T-helper 2 cell treated with Interferon-gamma antibody and Interleukin-4, amounts not matched to agents 5 μg/mL and 100 μg/mL, for 36 hours (primary cell): ENCODE results near the gene VAV2.

Source experiments
- DNase-seq: peaks from one replicate; pipeline ENCODE4 v3.0.0; 2021; ENCODE audit warnings: low spot score
- H3K27ac Mint-ChIP-seq: one replicate; pipeline ENCODE4 v1.8.0; 2021; ENCODE audit warnings: mild to moderate bottlenecking, mixed read lengths
- H3K27me3 Mint-ChIP-seq: one replicate; pipeline ENCODE4 v1.8.0; 2021; ENCODE audit warnings: low read depth, mixed read lengths
- H3K36me3 Mint-ChIP-seq: one replicate; pipeline ENCODE4 v1.8.0; 2021; ENCODE audit warnings: low read depth, mixed read lengths
- H3K4me1 Mint-ChIP-seq: one replicate; pipeline ENCODE4 v1.8.0; 2021; ENCODE audit warnings: low read depth, mixed read lengths
- H3K4me3 Mint-ChIP-seq: one replicate; pipeline ENCODE4 v1.8.0; 2022; ENCODE audit warnings: mild to moderate bottlenecking, moderate library complexity, mixed read lengths
- H3K9me3 Mint-ChIP-seq: one replicate; pipeline ENCODE4 v1.8.0; 2021; ENCODE audit warnings: mixed read lengths

The VAV2 gene

DNA sequence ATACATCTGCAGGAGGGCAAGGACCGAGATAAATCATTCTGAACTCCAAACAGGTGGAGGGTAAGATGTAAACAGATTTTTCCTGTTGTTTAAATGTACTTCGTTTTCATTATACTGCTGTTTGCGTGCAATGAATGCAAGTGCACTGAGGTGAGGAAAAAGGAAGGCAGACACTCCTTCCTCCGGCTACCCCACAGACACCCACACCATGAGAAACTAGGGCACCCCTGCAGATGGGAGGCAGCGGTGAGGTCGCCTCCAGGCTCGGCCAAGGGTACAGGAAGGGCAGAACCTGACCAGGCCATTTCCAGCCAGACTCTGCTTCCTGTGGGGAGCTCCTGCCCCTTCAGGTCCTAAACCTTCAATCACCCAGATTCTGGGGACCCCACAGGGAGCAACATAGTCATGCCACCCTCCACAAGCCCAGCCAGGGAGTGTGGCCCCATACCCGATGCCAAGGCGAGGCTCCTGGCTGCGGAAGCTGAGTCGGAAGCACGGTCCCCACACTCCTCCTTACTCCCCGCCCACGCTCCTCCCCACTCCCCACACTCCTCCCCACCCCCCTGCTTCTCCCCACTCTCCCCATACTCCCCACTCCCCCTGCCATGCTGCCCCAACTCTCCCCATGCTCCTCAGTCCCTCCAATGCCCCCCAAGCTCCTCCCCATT is 37.1 kb downstream of the VAV2 start:
- H3K27ac Mint-ChIP-seq: no peak overlapping the region
- no peak for DNase-seq
- no peaks in the 10 kb centered on the region for H3K9me3 Mint-ChIP-seq
- H3K27me3 Mint-ChIP-seq: no peaks in the 10 kb centered on the region
- H3K4me3 Mint-ChIP-seq: peak overlapping the region; percentile 18
- H3K4me1 Mint-ChIP-seq: peaks cover 3% of the 10 kb centered on the region
- H3K36me3 Mint-ChIP-seq: no peaks in the 10 kb centered on the region

DNA sequence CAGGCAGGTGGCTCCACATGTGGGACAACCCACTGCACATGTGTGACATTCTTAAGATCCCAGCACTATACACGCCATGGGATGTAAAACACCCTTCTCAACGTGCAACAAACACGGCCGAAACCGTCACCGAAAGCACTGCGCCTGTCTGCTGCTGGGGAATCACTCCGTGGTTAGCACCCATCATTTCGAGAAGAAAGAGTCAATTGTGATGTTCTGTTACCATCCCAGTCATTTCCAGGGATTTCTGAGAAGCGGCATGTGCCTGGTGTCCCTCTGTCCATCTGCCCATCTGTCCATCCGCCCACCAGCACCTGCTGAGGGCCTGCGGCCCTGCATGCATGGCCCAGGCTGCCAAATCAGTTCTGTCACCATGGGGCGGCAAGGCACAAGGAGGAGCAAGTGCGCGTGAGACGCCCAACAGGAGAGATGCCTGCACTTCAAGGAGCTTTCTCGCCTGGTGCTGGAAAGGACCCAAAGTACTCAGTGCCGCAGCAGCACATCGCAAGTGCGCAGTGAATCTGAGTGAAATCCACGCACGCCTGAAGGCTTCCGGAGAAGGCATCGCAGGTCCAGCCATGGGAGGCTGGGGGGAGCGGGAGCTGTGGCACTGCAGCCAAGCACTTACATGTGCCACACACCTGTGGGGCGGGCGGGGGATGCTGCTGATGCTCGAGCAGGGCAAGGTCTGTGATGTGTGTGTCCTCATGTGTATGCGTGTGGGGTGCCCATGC is 38.0 kb downstream of the VAV2 start:
- Mint-ChIP-seq H3K27me3 (no peaks in the 10 kb centered on the region), H3K9me3 (no peaks in the 10 kb centered on the region), H3K27ac (no peak overlapping the region), H3K4me1 (peaks cover 3% of the 10 kb centered on the region), H3K4me3 (no peak overlapping the region), H3K36me3 (no peaks in the 10 kb centered on the region)
- DNase-seq: no peak

DNA sequence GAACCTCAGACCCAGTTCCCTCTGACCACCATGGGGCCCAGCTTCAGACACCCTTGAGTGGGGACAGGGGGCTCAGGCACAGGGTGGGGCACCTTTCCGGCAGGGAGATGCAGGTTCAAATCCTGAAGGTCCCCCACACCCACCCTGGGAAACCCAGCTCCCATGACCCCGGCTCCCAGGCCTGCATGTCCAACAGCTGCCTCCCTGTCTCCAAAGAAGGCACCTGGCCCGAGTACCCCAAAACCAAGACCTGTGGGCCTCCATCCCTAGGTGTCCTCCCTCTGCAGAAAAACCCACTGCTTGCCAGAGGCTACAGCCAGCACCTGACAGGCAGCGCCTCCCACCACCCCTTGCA is 38.5 kb downstream of the VAV2 start:
- Mint-ChIP-seq H3K4me1 (peaks cover 3% of the 10 kb centered on the region), H3K9me3 (no peaks in the 10 kb centered on the region), H3K36me3 (no peaks in the 10 kb centered on the region), H3K27me3 (no peaks in the 10 kb centered on the region), H3K27ac (no peak overlapping the region), H3K4me3 (no peak overlapping the region)
- no peak for DNase-seq

DNA sequence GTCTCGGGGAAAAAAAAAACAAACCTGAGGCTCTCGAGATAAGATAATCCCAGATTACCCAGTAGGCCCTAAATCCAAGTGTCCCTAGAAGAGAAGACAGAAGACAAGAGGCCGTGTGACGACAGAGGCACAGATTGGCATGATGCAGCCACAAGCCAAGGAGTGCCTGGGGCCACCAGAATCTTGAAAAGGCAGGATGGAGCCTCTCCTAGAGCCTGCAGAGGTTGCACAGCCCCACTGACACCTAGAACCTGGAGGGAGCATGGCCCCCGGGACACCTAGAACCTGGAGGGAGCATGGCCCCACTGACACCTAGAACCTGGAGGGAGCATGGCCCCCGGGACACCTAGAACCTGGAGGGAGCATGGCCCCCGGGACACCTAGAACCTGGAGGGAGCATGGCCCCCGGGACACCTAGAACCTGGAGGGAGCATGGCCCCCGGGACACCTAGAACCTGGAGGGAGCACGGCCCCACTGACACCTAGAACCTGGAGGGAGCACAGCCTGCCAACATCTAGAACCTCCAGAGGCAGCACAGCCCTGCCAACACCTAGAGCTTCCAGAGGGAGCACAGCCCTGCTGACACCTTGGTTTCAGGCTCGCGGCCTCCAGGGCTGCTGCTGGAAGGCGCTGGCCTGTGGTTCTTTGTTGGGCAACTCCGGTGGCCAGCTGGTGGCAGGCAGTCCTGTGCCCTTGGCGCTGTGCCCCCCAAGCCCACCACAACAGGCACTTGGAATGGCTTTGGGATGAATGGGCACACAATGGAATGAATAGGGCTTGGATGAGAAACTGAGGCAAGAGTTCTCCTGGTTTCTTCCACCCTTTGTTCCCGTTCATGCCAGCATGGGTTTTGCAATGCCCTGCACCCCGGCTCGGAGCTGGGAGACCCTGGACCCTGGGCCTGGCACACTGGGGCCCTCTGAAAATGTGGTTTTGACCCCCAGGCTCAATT is 39.2 kb downstream of the VAV2 start:
- DNase-seq: no peak
- H3K4me3 Mint-ChIP-seq: no peak overlapping the region
- no peaks in the 10 kb centered on the region for H3K27me3 Mint-ChIP-seq
- no peak overlapping the region for H3K27ac Mint-ChIP-seq
- H3K36me3 Mint-ChIP-seq: no peaks in the 10 kb centered on the region
- no peaks in the 10 kb centered on the region for H3K9me3 Mint-ChIP-seq
- H3K4me1 Mint-ChIP-seq: peaks cover 3% of the 10 kb centered on the region

- no peak for DNase-seq
- no peak overlapping the region for H3K27ac Mint-ChIP-seq
- H3K36me3 Mint-ChIP-seq: no peaks in the 10 kb centered on the region
Measured at GRCh38 chr9:133951265-133951664, 40.9 kb downstream of the VAV2 start.

DNA sequence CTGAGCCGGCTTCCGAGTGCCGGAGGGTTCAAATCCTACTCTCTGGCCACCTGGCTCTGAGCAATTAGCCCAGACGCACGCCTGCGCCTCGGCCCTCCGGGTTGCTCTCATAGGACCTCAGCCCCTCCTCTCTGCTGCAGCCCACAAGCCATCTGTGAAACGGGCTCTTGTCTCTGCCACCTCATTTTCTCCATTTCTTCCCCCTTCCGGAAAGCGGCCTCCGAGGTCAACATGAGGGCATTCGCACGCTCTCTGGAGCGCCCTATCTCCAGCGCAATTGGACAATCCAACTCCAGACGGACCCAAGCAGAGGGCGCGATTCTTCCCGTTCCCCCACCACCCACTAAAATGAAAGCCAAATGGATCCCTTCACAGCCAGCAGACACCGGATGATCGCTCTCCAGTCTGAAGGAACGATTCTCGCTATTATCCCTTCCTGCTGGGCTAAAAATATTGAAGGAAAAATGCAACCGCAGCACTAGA is 41.5 kb downstream of the VAV2 start:
- H3K4me3 Mint-ChIP-seq: no peak overlapping the region
- no peak overlapping the region for H3K27ac Mint-ChIP-seq
- H3K36me3 Mint-ChIP-seq: no peaks in the 10 kb centered on the region
- H3K9me3 Mint-ChIP-seq: no peaks in the 10 kb centered on the region
- no peak for DNase-seq
- H3K4me1 Mint-ChIP-seq: peaks cover 3% of the 10 kb centered on the region
- H3K27me3 Mint-ChIP-seq: no peaks in the 10 kb centered on the region

More at GRCh38 chr9:133951265-133951664, 40.9 kb downstream of the VAV2 start:
- no peak overlapping the region for H3K4me3 Mint-ChIP-seq
- no peaks in the 10 kb centered on the region for H3K27me3 Mint-ChIP-seq
- H3K9me3 Mint-ChIP-seq: no peaks in the 10 kb centered on the region
- H3K4me1 Mint-ChIP-seq: peaks cover 3% of the 10 kb centered on the region

DNA sequence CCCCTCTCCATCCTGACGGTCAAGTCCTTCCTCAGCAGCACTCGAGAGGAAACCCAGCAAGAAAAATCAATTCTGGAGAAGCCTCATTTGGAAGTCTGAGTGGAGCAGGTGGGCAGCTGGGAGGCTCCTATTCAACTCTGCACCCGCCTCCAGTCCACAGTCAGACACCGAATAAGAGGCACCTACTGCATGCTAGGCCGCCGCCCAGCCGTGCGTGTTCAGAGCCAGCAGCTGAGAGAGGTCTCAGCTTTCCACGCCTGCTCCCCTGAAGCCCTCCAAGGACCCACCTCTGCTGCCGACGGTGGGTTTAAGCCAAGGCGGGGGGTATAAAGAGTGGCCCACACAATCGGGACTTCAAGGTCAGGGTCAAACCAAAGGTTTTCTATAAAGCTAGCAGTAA is 41.9 kb downstream of the VAV2 start:
- no peaks in the 10 kb centered on the region for H3K9me3 Mint-ChIP-seq
- peaks cover 3% of the 10 kb centered on the region for H3K4me1 Mint-ChIP-seq
- no peaks in the 10 kb centered on the region for H3K27me3 Mint-ChIP-seq
- DNase-seq: no peak
- H3K36me3 Mint-ChIP-seq: no peaks in the 10 kb centered on the region
- H3K27ac Mint-ChIP-seq: no peak overlapping the region
- no peak overlapping the region for H3K4me3 Mint-ChIP-seq

- Mint-ChIP-seq H3K4me3 (no peak overlapping the region), H3K36me3 (no peaks in the 10 kb centered on the region), H3K27ac (no peak overlapping the region), H3K9me3 (no peaks in the 10 kb centered on the region), H3K27me3 (no peaks in the 10 kb centered on the region), H3K4me1 (peaks cover 3% of the 10 kb centered on the region)
- no peak for DNase-seq
Measured at GRCh38 chr9:133949486-133950061, 42.5 kb downstream of the VAV2 start.

GRCh38 chr9:133948561-133949485 is 43.3 kb downstream of the VAV2 start:
- H3K36me3 Mint-ChIP-seq: no peaks in the 10 kb centered on the region
- no peaks in the 10 kb centered on the region for H3K9me3 Mint-ChIP-seq
- H3K4me3 Mint-ChIP-seq: no peak overlapping the region
- no peak overlapping the region for H3K27ac Mint-ChIP-seq
- H3K4me1 Mint-ChIP-seq: no peaks in the 10 kb centered on the region
- no peaks in the 10 kb centered on the region for H3K27me3 Mint-ChIP-seq
- no peak for DNase-seq

GRCh38 chr9:133948131-133948530 is 44.0 kb downstream of the VAV2 start:
- Mint-ChIP-seq H3K36me3 (no peaks in the 10 kb centered on the region), H3K9me3 (no peaks in the 10 kb centered on the region), H3K27ac (no peak overlapping the region), H3K4me1 (no peaks in the 10 kb centered on the region), H3K4me3 (no peak overlapping the region), H3K27me3 (no peaks in the 10 kb centered on the region)
- DNase-seq: no peak

GRCh38 chr9:133946840-133947486 is 45.2 kb downstream of the VAV2 start:
- Mint-ChIP-seq H3K27me3 (no peaks in the 10 kb centered on the region), H3K4me3 (no peak overlapping the region), H3K4me1 (no peaks in the 10 kb centered on the region), H3K27ac (no peak overlapping the region), H3K9me3 (no peaks in the 10 kb centered on the region), H3K36me3 (no peaks in the 10 kb centered on the region)
- DNase-seq: no peak

GRCh38 chr9:133945977-133946753 is 46.0 kb downstream of the VAV2 start:
- no peaks in the 10 kb centered on the region for H3K36me3 Mint-ChIP-seq
- DNase-seq: no peak
- no peak overlapping the region for H3K4me3 Mint-ChIP-seq
- H3K27ac Mint-ChIP-seq: no peak overlapping the region
- H3K4me1 Mint-ChIP-seq: no peaks in the 10 kb centered on the region
- H3K9me3 Mint-ChIP-seq: no peaks in the 10 kb centered on the region
- H3K27me3 Mint-ChIP-seq: no peaks in the 10 kb centered on the region
